HepG2 (cell line): Measurements from ENCODE around the gene GALNT18. TPM values are rescaled to one million over a fixed set of nuclear protein-coding genes. Genes with fewer than 3 reads are reported as not detected.

Source experiments
- ATAC-seq: fragments of 200-7000 bp; cut with Tn5 transposase; 3 replicates; pipeline ENCODE4 v1.9.1; 2020; ENCODE audit warnings: mild to moderate bottlenecking, moderate library complexity
- BruUV-seq: library from RNA; stranded (reverse); fragments of 400-500 nt; replicated peaks from 2 replicates; lab custom pipeline; 2021; lab: Mats Ljungman, UMichigan
- CTCF ChIA-PET: fragments of 300-600 bp; formaldehyde crosslinking; extraction: SDS; loops from one replicate; lab custom pipeline; 2021; ENCODE audit warnings: low total read pairs, inconsistent platforms, low intra/inter-chr PET ratio; lab: Yijun Ruan, JAX
- POLR2A ChIA-PET: fragments of 350-600 bp; sonication (Branson Sonifier 250); formaldehyde crosslinking; loops from one replicate; lab custom pipeline; 2020; ENCODE audit warnings: antibody characterized with exemption, inconsistent platforms; lab: Yijun Ruan, JAX
- DNase-seq: peaks from one replicate; pipeline ENCODE4 v3.0.0-alpha.2; 2015; ENCODE audit warnings: low spot score
- FAIRE-seq: peaks from 3 replicates; lab custom pipeline; 2011; peaks lifted over from hg19 to GRCh38; lab: Jason Lieb, UNC
- H2AFZ ChIP-seq: one replicate; pipeline ENCODE4 v1.6.1; 2011; ENCODE audit warnings: low read length, inconsistent platforms
- H3K27ac ChIP-seq: fragments of 300-600 bp; 3 replicates; pipeline ENCODE4 v1.8.0; 2011; ENCODE audit warnings: mixed run types, mild to moderate bottlenecking, mixed read lengths, low read length, inconsistent platforms; ENCODE audit not compliant: insufficient read depth; ENCODE audit errors: extremely low read length
- H3K27me3 ChIP-seq, 2 experiments: fragments of 200-600 bp in 1 of 2; 2 replicates in 1 of 2; 3 replicates in 1 of 2; pipeline versions ENCODE4 v1.6.0 to v1.8.0; 2011; ENCODE audit warnings: low read length in 2 of 2, mild to moderate bottlenecking in 2 of 2, moderate library complexity in 2 of 2, inconsistent platforms in 1 of 2; ENCODE audit not compliant: insufficient read depth in 2 of 2, control insufficient read depth in 1 of 2
- H3K36me3 ChIP-seq, 2 experiments: fragments of 200-600 bp in 1 of 2; replicated peaks in 1 of 2; 2 replicates in 1 of 2; 3 replicates in 1 of 2; pipeline versions ENCODE4 v1.5.1 to v1.8.0; 2011; ENCODE audit warnings: low read length in 2 of 2, inconsistent platforms in 1 of 2; ENCODE audit not compliant: insufficient read depth in 2 of 2, control insufficient read depth in 1 of 2
- H3K4me1 ChIP-seq: 2 replicates; pipeline ENCODE4 v1.5.1; 2012; ENCODE audit warnings: low read length, inconsistent platforms; ENCODE audit not compliant: insufficient read depth
- H3K4me2 ChIP-seq: 2 replicates; pipeline ENCODE4 v1.6.0; 2011; ENCODE audit warnings: low read depth, low read length, inconsistent platforms
- H3K4me3 ChIP-seq, 3 experiments: fragments of 200-600 bp in 1 of 3; sonication (generic), shearing (Covaris generic) in 1 of 3; replicated peaks in 1 of 3; 2 replicates each; pipeline ENCODE4 v1.5.1; 2011 to 2016; ENCODE audit warnings: low read length in 3 of 3, inconsistent platforms in 2 of 3, low read depth in 2 of 3, mild to moderate bottlenecking in 2 of 3, control low read depth in 1 of 3, mixed read lengths in 1 of 3; ENCODE audit not compliant: insufficient read depth in 1 of 3
- H3K79me2 ChIP-seq: one replicate; pipeline ENCODE4 v1.6.1; 2011; ENCODE audit warnings: low read length, inconsistent platforms; ENCODE audit not compliant: insufficient read depth
- H3K9ac ChIP-seq: 2 replicates; pipeline ENCODE4 v1.6.0; 2011; ENCODE audit warnings: mild to moderate bottlenecking, low read depth, low read length, inconsistent platforms; ENCODE audit not compliant: insufficient read depth
- H3K9me3 ChIP-seq: 2 replicates; pipeline ENCODE4 v1.5.1; 2012; ENCODE audit warnings: mild to moderate bottlenecking, low read length
- H4K20me1 ChIP-seq: 2 replicates; pipeline ENCODE4 v1.6.0; 2011; ENCODE audit warnings: inconsistent platforms, mild to moderate bottlenecking, low read length, moderate library complexity; ENCODE audit not compliant: insufficient read depth
- AGO1 ChIP-seq: fragments of 200-400 bp; formaldehyde crosslinking; IDR thresholded peaks from 2 replicates; pipeline ENCODE4 v1.6.1; 2017; ENCODE audit warnings: mild to moderate bottlenecking, low read depth, low read length, moderate library complexity; ENCODE audit not compliant: poor library complexity, severe bottlenecking
- ZBTB21 ChIP-seq: sonication (generic); formaldehyde crosslinking; IDR thresholded peaks from 2 replicates; pipeline ENCODE4 v1.4.0; 2020; ENCODE audit warnings: missing genetic modification reagents
- ZNF562 ChIP-seq: sonication (generic); formaldehyde crosslinking; IDR thresholded peaks from 2 replicates; pipeline ENCODE4 v1.8.0; 2022; ENCODE audit warnings: missing genetic modification reagents, borderline replicate concordance
- ZNF776 ChIP-seq: sonication (generic); formaldehyde crosslinking; IDR thresholded peaks from 2 replicates; pipeline ENCODE4 v1.4.0; 2020; ENCODE audit warnings: mild to moderate bottlenecking, missing genetic modification reagents
- WGBS: methylation state at CpG from one replicate; pipeline ENCODE4 v1.1.6; 2017; ENCODE audit warnings: low lambda C conversion rate; 5-methylcytosine and 5-hydroxymethylcytosine counted together
- in situ Hi-C: cut with HindIII; loops from 2 replicates; pipeline ENCODE4 v1.10.0; 2017; ENCODE audit warnings: low pct_unique_long_range_greater_than_20kb; ENCODE audit not compliant: extremely low pct_ligation_motif_present
- intact Hi-C: fragments of 100-400 bp; cut with micrococcal nuclease; formaldehyde crosslinking; loops from one replicate; pipeline ENCODE4 v1.10.0; 2022; ENCODE audit not compliant: unreplicated experiment
- polyA plus RNA-seq, 8 experiments: library from polyadenylated mRNA; depleted of rRNA in 3 of 8; stranded (reverse) in 7 of 8; unstranded in 1 of 8; fragments of >200 nt; fragmentation: Illumina TruSeq in 4 of 8; extraction: Trizol in 4 of 8; gene quantifications; 2 replicates each; pipeline versions ENCODE4 v1.2.1 to v1.2.3, GENCODE V29; 2011 to 2016; ENCODE audit warnings: low read depth in 4 of 8, missing spikeins in 1 of 8, mixed read lengths in 1 of 8; ENCODE audit not compliant: insufficient read depth in 1 of 8
- total RNA-seq, 5 experiments: library from RNA; depleted of rRNA; stranded (reverse); fragments of >200 nt; fragmentation: Illumina TruSeq; extraction: Trizol; gene quantifications; 2 replicates each; pipeline ENCODE4 v1.2.3, GENCODE V29; 2016; ENCODE audit warnings: low read depth in 1 of 5
- TF ChIP-seq, protein P1 (sequence below): sonication (generic); formaldehyde crosslinking; IDR thresholded peaks from 2 replicates; pipeline ENCODE4 v1.5.0; 2020; ENCODE audit warnings: mild to moderate bottlenecking, missing genetic modification reagents, borderline replicate concordance
- TF ChIP-seq, protein P2 (sequence below): sonication (generic); formaldehyde crosslinking; IDR thresholded peaks from 2 replicates; pipeline ENCODE4 v1.4.0; 2020; ENCODE audit warnings: mild to moderate bottlenecking, missing genetic modification reagents

The GALNT18 gene
- total and polyA plus RNA-seq, 2 of the 13 experiments (the other 11 are each of a cell fraction or from before 2014, with no cell fraction given), result 0.11 TPM; not detected in 1

DNA sequence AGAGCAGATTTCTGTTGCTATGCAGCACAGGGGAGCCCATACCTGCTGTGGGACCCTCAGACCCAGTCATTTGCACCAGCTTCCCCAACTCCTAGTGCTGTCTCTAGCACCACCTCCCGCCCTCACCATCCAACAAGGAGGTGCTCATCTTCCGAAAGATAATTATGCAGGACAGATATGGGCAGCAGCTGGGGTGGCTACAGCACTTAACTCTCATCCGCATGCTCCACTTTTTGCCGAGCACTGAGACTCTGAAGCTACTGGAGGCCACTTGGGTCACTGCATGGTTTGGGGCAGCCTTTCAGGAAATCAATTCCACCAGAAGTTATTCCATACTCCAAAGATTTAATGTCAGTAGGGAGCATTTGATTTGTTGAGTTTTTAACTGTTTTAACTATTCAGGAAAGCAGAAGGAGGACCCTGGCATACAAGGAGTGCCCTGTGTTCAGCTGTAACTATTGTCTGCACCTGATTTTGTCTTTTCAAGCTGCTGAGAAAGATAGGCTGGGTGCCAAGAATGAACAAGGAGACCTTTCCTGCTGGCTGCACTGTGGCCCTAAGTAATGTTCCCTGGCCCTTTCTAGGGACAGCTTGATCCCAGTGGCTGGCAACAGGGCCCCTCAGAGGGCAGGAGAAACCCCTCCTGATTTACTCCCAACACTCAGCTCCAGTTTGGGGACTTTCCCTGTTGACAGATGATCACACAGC is 201.5 kb downstream of the GALNT18 start (continued):
- TF ChIP-seq ZBTB21 (CRISPR knock-in tag) (no peak), ZNF562 (CRISPR knock-in tag) (no peak), AGO1 (no peak)
- TF ChIP-seq, protein P1, sequence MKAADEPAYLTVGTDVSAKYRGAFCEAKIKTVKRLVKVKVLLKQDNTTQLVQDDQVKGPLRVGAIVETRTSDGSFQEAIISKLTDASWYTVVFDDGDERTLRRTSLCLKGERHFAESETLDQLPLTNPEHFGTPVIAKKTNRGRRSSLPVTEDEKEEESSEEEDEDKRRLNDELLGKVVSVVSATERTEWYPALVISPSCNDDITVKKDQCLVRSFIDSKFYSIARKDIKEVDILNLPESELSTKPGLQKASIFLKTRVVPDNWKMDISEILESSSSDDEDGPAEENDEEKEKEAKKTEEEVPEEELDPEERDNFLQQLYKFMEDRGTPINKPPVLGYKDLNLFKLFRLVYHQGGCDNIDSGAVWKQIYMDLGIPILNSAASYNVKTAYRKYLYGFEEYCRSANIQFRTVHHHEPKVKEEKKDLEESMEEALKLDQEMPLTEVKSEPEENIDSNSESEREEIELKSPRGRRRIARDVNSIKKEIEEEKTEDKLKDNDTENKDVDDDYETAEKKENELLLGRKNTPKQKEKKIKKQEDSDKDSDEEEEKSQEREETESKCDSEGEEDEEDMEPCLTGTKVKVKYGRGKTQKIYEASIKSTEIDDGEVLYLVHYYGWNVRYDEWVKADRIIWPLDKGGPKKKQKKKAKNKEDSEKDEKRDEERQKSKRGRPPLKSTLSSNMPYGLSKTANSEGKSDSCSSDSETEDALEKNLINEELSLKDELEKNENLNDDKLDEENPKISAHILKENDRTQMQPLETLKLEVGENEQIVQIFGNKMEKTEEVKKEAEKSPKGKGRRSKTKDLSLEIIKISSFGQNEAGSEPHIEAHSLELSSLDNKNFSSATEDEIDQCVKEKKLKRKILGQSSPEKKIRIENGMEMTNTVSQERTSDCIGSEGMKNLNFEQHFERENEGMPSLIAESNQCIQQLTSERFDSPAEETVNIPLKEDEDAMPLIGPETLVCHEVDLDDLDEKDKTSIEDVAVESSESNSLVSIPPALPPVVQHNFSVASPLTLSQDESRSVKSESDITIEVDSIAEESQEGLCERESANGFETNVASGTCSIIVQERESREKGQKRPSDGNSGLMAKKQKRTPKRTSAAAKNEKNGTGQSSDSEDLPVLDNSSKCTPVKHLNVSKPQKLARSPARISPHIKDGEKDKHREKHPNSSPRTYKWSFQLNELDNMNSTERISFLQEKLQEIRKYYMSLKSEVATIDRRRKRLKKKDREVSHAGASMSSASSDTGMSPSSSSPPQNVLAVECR, result no peak
- TF ChIP-seq, protein P2, sequence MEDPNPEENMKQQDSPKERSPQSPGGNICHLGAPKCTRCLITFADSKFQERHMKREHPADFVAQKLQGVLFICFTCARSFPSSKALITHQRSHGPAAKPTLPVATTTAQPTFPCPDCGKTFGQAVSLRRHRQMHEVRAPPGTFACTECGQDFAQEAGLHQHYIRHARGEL, result no peak

- ATAC-seq, result no peak
- FAIRE-seq, result no peak
- 18% methylated on average over 3 of the region's 3 CpGs for WGBS
- no TSS peak for BruUV-seq
- no peaks in the 10 kb centered on the region for H3K9me3 ChIP-seq
- no peaks in the 10 kb centered on the region for H3K4me1 ChIP-seq
- in situ Hi-C loops (no loop called here), intact Hi-C loops (no loop called here)
- H3K27ac ChIP-seq, result no peak overlapping the region
- no peak overlapping the region for H3K4me2 ChIP-seq
- CTCF ChIA-PET, result no interaction called here
- no peak for TF ChIP-seq ZNF776 (CRISPR knock-in tag)
- H3K79me2 ChIP-seq, result no peaks in the 10 kb centered on the region
- no peak overlapping the region for H3K4me3 ChIP-seq
- no peaks in the 10 kb centered on the region for H4K20me1 ChIP-seq
- H2AFZ ChIP-seq, result no peak overlapping the region
- no peaks in the 10 kb centered on the region for H3K36me3 ChIP-seq
- H3K27me3 ChIP-seq, result peaks cover 1 to 6% of the 10 kb centered on the region in 2 experiments; a peak in 2 of 5 replicates
- no peak for DNase-seq
- H3K9ac ChIP-seq, result no peak overlapping the region
- POLR2A ChIA-PET, result no interaction called here
Measured at GRCh38 chr11:11419747-11420146, 202.1 kb downstream of the GALNT18 start.
